ENCODE results near the gene BORCS6.
A peak's percentile ranks its signal among the peaks of the same experiment; 100 is the strongest.
"Not testable (repeated sequence)": the region's sequence is repeated elsewhere in the genome, so short reads cannot be mapped to it uniquely, and the experiment has no call there.

Gene BORCS6

GRCh38 chr17:8173056-8173870 is 16.7 kb downstream of the BORCS6 start:
- DNase-seq (ENCODE audit: low read depth in 2 of 2), result peak; percentile 50 to 69

- DNase-seq (ENCODE audit: low read depth in 2 of 2), result not testable (repeated sequence)
Observed at GRCh38 chr17:8170186-8170585, 19.8 kb downstream of the BORCS6 start.

- DNase-seq (ENCODE audit: low read depth in 2 of 2), result no peak
Observed at GRCh38 chr17:8167526-8167925, 22.5 kb downstream of the BORCS6 start.

GRCh38 chr17:8166731-8167130 is 23.2 kb downstream of the BORCS6 start:
- no peak for DNase-seq (ENCODE audit: low read depth in 2 of 2)

GRCh38 chr17:8164815-8165131 is 25.2 kb downstream of the BORCS6 start:
- no peak for DNase-seq (ENCODE audit: low read depth in 2 of 2)

- DNase-seq (ENCODE audit: low read depth in 2 of 2), result peak; percentile 45 to 47
Observed at GRCh38 chr17:8163978-8164814, 25.8 kb downstream of the BORCS6 start.

- DNase-seq (ENCODE audit: low read depth in 2 of 2), result peak in 1 of 2 donors; percentile 77
Observed at GRCh38 chr17:8162997-8163977, 26.7 kb downstream of the BORCS6 start.

- DNase-seq (ENCODE audit: low read depth in 2 of 2), result peak in 1 of 2 donors; percentile 72
Observed at GRCh38 chr17:8162233-8162996, 27.6 kb downstream of the BORCS6 start, which contains the start of gene VAMP2. TSS of gene VAMP2 (minus strand) at chr17:8162948. CDS start at chr17:8162879, 69 bp downstream.

- no peak for DNase-seq (ENCODE audit: low read depth in 2 of 2)
Observed at GRCh38 chr17:8161289-8162232, 28.4 kb downstream of the BORCS6 start.

GRCh38 chr17:8160741-8161221 is 29.2 kb downstream of the BORCS6 start:
- DNase-seq (ENCODE audit: low read depth in 2 of 2), result no peak

- no peak for DNase-seq (ENCODE audit: low read depth in 2 of 2)
Observed at GRCh38 chr17:8160224-8160577, 29.8 kb downstream of the BORCS6 start.

GRCh38 chr17:8159459-8160223 is 30.3 kb downstream of the BORCS6 start:
- no peak for DNase-seq (ENCODE audit: low read depth in 2 of 2)

GRCh38 chr17:8159032-8159400 is 31.0 kb downstream of the BORCS6 start:
- no peak for DNase-seq (ENCODE audit: low read depth in 2 of 2)

GRCh38 chr17:8158267-8159031 is 31.5 kb downstream of the BORCS6 start:
- DNase-seq (ENCODE audit: low read depth in 2 of 2), result peak; percentile 81 to 83

GRCh38 chr17:8156246-8156992 is 33.6 kb downstream of the BORCS6 start:
- peak; percentile 99 for DNase-seq (ENCODE audit: low read depth in 2 of 2)

GRCh38 chr17:8155996-8156245 is 34.1 kb downstream of the BORCS6 start:
- DNase-seq (ENCODE audit: low read depth in 2 of 2), result no peak

- DNase-seq (ENCODE audit: low read depth in 2 of 2), result no peak
Observed at GRCh38 chr17:8155231-8155995, 34.6 kb downstream of the BORCS6 start.

All from stimulated activated CD4-positive, alpha-beta T cell treated with anti-CD3 and anti-CD28 coated beads, Interleukin-1b, Interleukin-23, amount 100 ng/mL, for 4 hours (primary cell).